Fibroblast of the aortic adventitia (primary cell): Measurements from ENCODE around the gene MTF2. TPM values are rescaled to one million over a fixed set of nuclear protein-coding genes. Genes with fewer than 3 reads are reported as not detected.

ENCODE experiments used
- DNase-seq: peaks from one replicate; pipeline ENCODE4 v3.0.0-alpha.2; 2010; ENCODE audit warnings: low read depth
- H3K4me3 ChIP-seq: 2 replicates; pipeline ENCODE4 v1.5.1; 2011; ENCODE audit warnings: low read depth, mild to moderate bottlenecking, control low read depth, low read length, moderate library complexity
- CTCF ChIP-seq: IDR thresholded peaks from 2 replicates; pipeline ENCODE4 v1.5.1; 2011; ENCODE audit warnings: mild to moderate bottlenecking, low read length, control low read depth, inconsistent platforms; ENCODE audit not compliant: insufficient read depth
- total RNA-seq: library from RNA; depleted of rRNA; stranded (reverse); fragments of >200 nt; gene quantifications from 2 replicates; pipeline ENCODE4 v1.2.3, GENCODE V29; 2012; ENCODE audit warnings: low replicate concordance

Gene MTF2
- total RNA-seq, 1 donor = 14.0 TPM

GRCh38 chr1:93036672-93037071 lies 42.4 kb upstream of the MTF2 start:
- TF ChIP-seq CTCF = no peak
- no peak overlapping the region for H3K4me3 ChIP-seq
- DNase-seq = no peak

- no peak overlapping the region for H3K4me3 ChIP-seq
- TF ChIP-seq CTCF = no peak
- DNase-seq = peak; percentile 2
Observed at GRCh38 chr1:93042187-93043056, 36.7 kb upstream of the MTF2 start.

- no peak for TF ChIP-seq CTCF
- H3K4me3 ChIP-seq = no peak overlapping the region
- DNase-seq = no peak
Observed at GRCh38 chr1:93043057-93043557, 36.0 kb upstream of the MTF2 start.

- no peak for TF ChIP-seq CTCF
- no peak for DNase-seq
- H3K4me3 ChIP-seq = no peak overlapping the region
Observed at GRCh38 chr1:93047618-93048017, 31.5 kb upstream of the MTF2 start.

GRCh38 chr1:93051961-93052360 lies 27.1 kb upstream of the MTF2 start:
- H3K4me3 ChIP-seq = no peak overlapping the region
- no peak for DNase-seq
- no peak for TF ChIP-seq CTCF

GRCh38 chr1:93056214-93056613 lies 22.9 kb upstream of the MTF2 start:
- no peak for TF ChIP-seq CTCF
- peak; percentile 43 for DNase-seq
- no peak overlapping the region for H3K4me3 ChIP-seq
